ENCODE measurements around the gene BCS1L. TPM values are rescaled to one million over a fixed set of nuclear protein-coding genes. Genes with fewer than 3 reads are reported as not detected.

Gene BCS1L
- total and polyA plus RNA-seq, 2 of the 8 experiments (the other 6 are each of a cell fraction or from before 2014, with no cell fraction given) = 23.7 to 37.1 TPM

DNA sequence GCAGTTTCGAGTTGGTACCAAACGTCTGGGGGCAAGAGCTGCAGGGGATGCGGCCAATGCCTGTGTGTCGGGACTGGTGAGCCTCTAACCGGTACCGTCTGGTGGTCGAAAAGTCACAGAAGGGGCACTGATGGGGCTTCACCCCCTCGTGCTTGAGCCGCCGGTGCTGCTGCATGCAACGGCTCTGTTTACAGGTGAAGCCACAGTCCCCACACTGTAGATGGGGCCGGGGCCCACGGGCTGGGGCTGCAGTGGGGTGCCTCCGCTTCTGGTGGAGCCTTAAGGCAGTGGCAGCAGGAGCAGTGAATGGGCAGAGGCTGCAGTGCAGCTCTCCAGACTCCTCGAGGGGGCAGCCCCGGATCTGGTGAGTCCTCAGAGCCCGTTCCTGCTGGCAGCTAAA lies 16.7 kb upstream of the BCS1L start:
- FAIRE-seq (no peak), DNase-seq (ENCODE audit: low read depth in 1 of 2, low spot score in 2 of 2) (no peak)
- Histone ChIP-seq H3K4me1 (replicated peaks in 1 of 4; ENCODE audit: control insufficient read depth in 3 of 4, insufficient read depth in 4 of 4, low read length in 3 of 4) (no peaks in the 10 kb centered on the region), H2BK20ac (ENCODE audit: low read length) (no peak overlapping the region), H4K20me1 (replicated peaks in 1 of 2; ENCODE audit: control insufficient read depth in 1 of 2, insufficient read depth in 2 of 2, low read length in 2 of 2) (peaks cover 2 to 10% of the 10 kb centered on the region in 2 experiments), H3K79me1 (ENCODE audit: low read depth, low read length) (no peaks in the 10 kb centered on the region; the same call in 1 of the 2 replicates), H3K4me3 (ENCODE audit: extremely low read depth in 1 of 4, insufficient read depth in 2 of 4, low read depth in 3 of 4, low read length in 4 of 4) (no peak overlapping the region), H3K9me3 (ENCODE audit: insufficient read depth in 2 of 2, low read depth in 1 of 2, low read length in 1 of 2) (no peaks in the 10 kb centered on the region), H3K79me2 (ENCODE audit: control insufficient read depth in 1 of 2, insufficient read depth in 2 of 2, low read length in 2 of 2) (no peaks in the 10 kb centered on the region), H2AK5ac (ENCODE audit: low read depth, low read length) (no peak overlapping the region), H3K4ac (replicated peaks; ENCODE audit: insufficient read length, low read depth, low read length) (no peak overlapping the region), H3K23me2 (ENCODE audit: low read depth, low read length) (no peaks in the 10 kb centered on the region), H3K4me2 (ENCODE audit: insufficient read depth in 1 of 2, low read depth in 2 of 2, low read length in 2 of 2) (no peak overlapping the region), H3K9ac (replicated peaks in 1 of 4; ENCODE audit: extremely low read depth in 1 of 4, low read depth in 3 of 4, low read length in 3 of 4) (no peak overlapping the region), H3K56ac (replicated peaks; ENCODE audit: insufficient read length, low read depth, low read length) (no peak overlapping the region), H4K8ac (ENCODE audit: extremely low read depth, insufficient read depth, low read length) (no peak overlapping the region), H2BK12ac (ENCODE audit: low read depth, low read length) (no peak overlapping the region), H2BK15ac (ENCODE audit: low read length) (no peak overlapping the region), H2BK5ac (ENCODE audit: low read depth, low read length) (no peak overlapping the region), H2BK120ac (replicated peaks; ENCODE audit: low read depth, low read length) (no peak overlapping the region), H3K18ac (ENCODE audit: extremely low read depth, low read length) (no peak overlapping the region), H4K91ac (replicated peaks; ENCODE audit: insufficient read length, low read length) (no peak overlapping the region), H3K36me3 (ENCODE audit: control insufficient read depth in 2 of 4, insufficient read depth in 4 of 4, low read length in 3 of 4) (peaks cover 46 to 80% (median 70%) of the 10 kb centered on the region in 4 experiments), H2AFZ (ENCODE audit: low read length) (no peak overlapping the region), H4K5ac (ENCODE audit: insufficient read length, low read depth, low read length) (no peak overlapping the region), H3K27ac (ENCODE audit: low read depth, low read length) (no peak overlapping the region), H3K23ac (ENCODE audit: insufficient read length) (no peak overlapping the region), H3K27me3 (replicated peaks in 1 of 4; ENCODE audit: control insufficient read depth in 3 of 4, extremely low read depth in 1 of 4, insufficient read depth in 3 of 4, low read length in 3 of 4) (no peaks in the 10 kb centered on the region), H3K14ac (ENCODE audit: insufficient read length) (no peak overlapping the region)
- ChIA-PET CTCF (ENCODE audit: partially characterized antibody) (interaction anchor here (1.0 to 2.3 kb wide), 3 partner anchors 11 to 16 kb away, joined by 4 to 10 read pairs (median 7); partner anchors contain the start of genes BCS1L and ZNF142), POLR2A (ENCODE audit: partially characterized antibody) (interaction anchor here (0.9 to 1.4 kb wide), 3 partner anchors 15 to 67 kb away, joined by 3 to 4 read pairs (median 3); partner anchors contain the start of gene TTLL4)
- TF ChIP-seq CTBP2 (IDR thresholded peaks at IDR 0.05; ENCODE audit: borderline replicate concordance, insufficient read depth, insufficient read length, low read length) (no peak), POU5F1 (IDR thresholded peaks at IDR 0.05; ENCODE audit: low read depth, low read length) (no peak)
- 92% methylated on average over 14 of the region's 17 CpGs; no CpG with 5 or more reads in 1 of the 2 experiments for WGBS, 2 experiments (ENCODE audit: extremely low coverage in 1 of 2, insufficient coverage in 1 of 2, insufficient read length in 1 of 2, insufficient replicate concordance in 2 of 2, low coverage in 1 of 2, low lambda C conversion rate in 2 of 2, missing lambda C conversion rate in 1 of 2)
